ENCODE results near the gene KCNA1. TPM values are rescaled to one million over a fixed set of nuclear protein-coding genes. Genes with fewer than 3 reads are reported as not detected.
A peak's percentile ranks its signal among the peaks of the same experiment; 100 is the strongest.
"Not testable (repeated sequence)": the region's sequence is repeated elsewhere in the genome, so short reads cannot be mapped to it uniquely, and the experiment has no call there.

KCNA1 gene
- total RNA-seq, result under 1 TPM; 0.05 to 0.07 TPM

GRCh38 chr12:4909734-4910501, at the start of gene KCNA1:
KCNA1 (plus strand) TSS chr12:4909905; CDS start chr12:4911379, 1,474 bp downstream.
- peak; percentile 10 to 15 for DNase-seq
- H3K27ac Mint-ChIP-seq, result no peak within 1 kb of the TSS

GRCh38 chr12:4860741-4861140, 49.0 kb upstream of the KCNA1 start:
- peaks cover 42% of the 10 kb centered on the region for H3K27me3 Mint-ChIP-seq (ENCODE audit: low read depth)
- no peak overlapping the region for H3K4me3 Mint-ChIP-seq
- no peaks in the 10 kb centered on the region for H3K9me3 Mint-ChIP-seq
- no peak overlapping the region for H3K27ac Mint-ChIP-seq
- peaks cover 0 to 2% of the 10 kb centered on the region in 2 donors for H3K36me3 Mint-ChIP-seq (ENCODE audit: insufficient read depth in 2 of 2)
- DNase-seq (no peak), ATAC-seq (replicated peaks in 1 of 2) (no peak)
- H3K4me1 Mint-ChIP-seq (ENCODE audit: low read depth), result peaks cover 15% of the 10 kb centered on the region

More at GRCh38 chr12:4909734-4910501, at the start of gene KCNA1:
- Mint-ChIP-seq H3K4me1 (ENCODE audit: low read depth) (peaks cover 16% of the 10 kb centered on the region), H3K4me3 (peak within 1 kb of the TSS; percentile 86 to 92), H3K9me3 (no peaks in the 10 kb centered on the region), H3K36me3 (ENCODE audit: insufficient read depth in 2 of 2) (peaks cover 3 to 6% of the 10 kb centered on the region in 2 donors), H3K27me3 (ENCODE audit: low read depth) (peaks cover 34% of the 10 kb centered on the region)
- ATAC-seq (replicated peaks in 1 of 2), result peak; percentile 28 to 39

- H3K36me3 Mint-ChIP-seq (ENCODE audit: insufficient read depth in 2 of 2), result peaks cover 0 to 2% of the 10 kb centered on the region in 2 donors
- ATAC-seq (replicated peaks in 1 of 2) (no peak), DNase-seq (no peak)
- H3K4me1 Mint-ChIP-seq (ENCODE audit: low read depth), result peaks cover 5% of the 10 kb centered on the region
- no peaks in the 10 kb centered on the region for H3K9me3 Mint-ChIP-seq
- H3K27ac Mint-ChIP-seq, result no peak overlapping the region
- no peak overlapping the region for H3K4me3 Mint-ChIP-seq
- H3K27me3 Mint-ChIP-seq (ENCODE audit: low read depth), result peaks cover 52% of the 10 kb centered on the region
These were observed 46.9 kb upstream of the KCNA1 start for GRCh38 chr12:4862809-4863208.

GRCh38 chr12:4864575-4864974, 45.1 kb upstream of the KCNA1 start:
- peaks cover 0 to 2% of the 10 kb centered on the region in 2 donors for H3K36me3 Mint-ChIP-seq (ENCODE audit: insufficient read depth in 2 of 2)
- ATAC-seq (replicated peaks in 1 of 2) (no peak), DNase-seq (no peak)
- H3K27ac Mint-ChIP-seq, result no peak overlapping the region
- H3K27me3 Mint-ChIP-seq (ENCODE audit: low read depth), result peaks cover 43% of the 10 kb centered on the region
- no peaks in the 10 kb centered on the region for H3K4me1 Mint-ChIP-seq (ENCODE audit: low read depth)
- no peaks in the 10 kb centered on the region for H3K9me3 Mint-ChIP-seq
- no peak overlapping the region for H3K4me3 Mint-ChIP-seq

- DNase-seq (no peak), ATAC-seq (replicated peaks in 1 of 2) (no peak)
- H3K4me3 Mint-ChIP-seq, result no peak overlapping the region
- H3K4me1 Mint-ChIP-seq (ENCODE audit: low read depth), result no peaks in the 10 kb centered on the region
- H3K36me3 Mint-ChIP-seq (ENCODE audit: insufficient read depth in 2 of 2), result peaks cover 0 to 2% of the 10 kb centered on the region in 2 donors
- no peak overlapping the region for H3K27ac Mint-ChIP-seq
- peaks cover 47% of the 10 kb centered on the region for H3K27me3 Mint-ChIP-seq (ENCODE audit: low read depth)
- H3K9me3 Mint-ChIP-seq, result no peaks in the 10 kb centered on the region
These were observed 44.5 kb upstream of the KCNA1 start for GRCh38 chr12:4865246-4865645.

- Mint-ChIP-seq H3K9me3 (no peaks in the 10 kb centered on the region), H3K27ac (no peak overlapping the region), H3K4me3 (no peak overlapping the region), H3K36me3 (ENCODE audit: insufficient read depth in 2 of 2) (peaks cover 0 to 2% of the 10 kb centered on the region in 2 donors), H3K27me3 (ENCODE audit: low read depth) (peaks cover 47% of the 10 kb centered on the region), H3K4me1 (ENCODE audit: low read depth) (no peaks in the 10 kb centered on the region)
- ATAC-seq (replicated peaks in 1 of 2) (no peak), DNase-seq (no peak)
These were observed 43.4 kb upstream of the KCNA1 start for GRCh38 chr12:4866299-4866698.

GRCh38 chr12:4867384-4867783, 42.3 kb upstream of the KCNA1 start:
- H3K36me3 Mint-ChIP-seq (ENCODE audit: insufficient read depth in 2 of 2), result peaks cover 0 to 2% of the 10 kb centered on the region in 2 donors
- H3K27me3 Mint-ChIP-seq (ENCODE audit: low read depth), result peaks cover 47% of the 10 kb centered on the region
- no peak overlapping the region for H3K4me3 Mint-ChIP-seq
- ATAC-seq (replicated peaks in 1 of 2) (no peak), DNase-seq (no peak)
- H3K4me1 Mint-ChIP-seq (ENCODE audit: low read depth), result no peaks in the 10 kb centered on the region
- H3K9me3 Mint-ChIP-seq, result no peaks in the 10 kb centered on the region
- no peak overlapping the region for H3K27ac Mint-ChIP-seq

- DNase-seq, result no peak
These were observed 39.3 kb upstream of the KCNA1 start for GRCh38 chr12:4870423-4870822.

GRCh38 chr12:4871514-4871913, 38.2 kb upstream of the KCNA1 start:
- H3K27ac Mint-ChIP-seq, result no peak overlapping the region
- no peaks in the 10 kb centered on the region for H3K4me1 Mint-ChIP-seq (ENCODE audit: low read depth)
- H3K4me3 Mint-ChIP-seq, result no peak overlapping the region
- ATAC-seq (replicated peaks in 1 of 2), result no peak
- H3K27me3 Mint-ChIP-seq (ENCODE audit: low read depth), result peaks cover 23% of the 10 kb centered on the region
- H3K36me3 Mint-ChIP-seq (ENCODE audit: insufficient read depth in 2 of 2), result no peaks in the 10 kb centered on the region
- no peaks in the 10 kb centered on the region for H3K9me3 Mint-ChIP-seq
- DNase-seq, result no peak

More at GRCh38 chr12:4870423-4870822, 39.3 kb upstream of the KCNA1 start:
- ATAC-seq (replicated peaks in 1 of 2), result no peak
- Mint-ChIP-seq H3K4me1 (ENCODE audit: low read depth) (no peaks in the 10 kb centered on the region), H3K36me3 (ENCODE audit: insufficient read depth in 2 of 2) (no peaks in the 10 kb centered on the region), H3K27ac (no peak overlapping the region), H3K27me3 (ENCODE audit: low read depth) (peaks cover 25% of the 10 kb centered on the region), H3K9me3 (no peaks in the 10 kb centered on the region), H3K4me3 (no peak overlapping the region)

- H3K36me3 Mint-ChIP-seq (ENCODE audit: insufficient read depth in 2 of 2), result peaks cover 0 to 3% of the 10 kb centered on the region in 2 donors
- H3K4me3 Mint-ChIP-seq, result no peak overlapping the region
- no peak overlapping the region for H3K27ac Mint-ChIP-seq
- no peaks in the 10 kb centered on the region for H3K4me1 Mint-ChIP-seq (ENCODE audit: low read depth)
- DNase-seq (no peak), ATAC-seq (replicated peaks in 1 of 2) (no peak)
- H3K9me3 Mint-ChIP-seq, result peaks cover 0 to 3% of the 10 kb centered on the region in 2 donors
- H3K27me3 Mint-ChIP-seq (ENCODE audit: low read depth), result peaks cover 12% of the 10 kb centered on the region
These were observed 35.8 kb upstream of the KCNA1 start for GRCh38 chr12:4873947-4874346.

- Mint-ChIP-seq H3K27ac (no peak overlapping the region), H3K36me3 (ENCODE audit: insufficient read depth in 2 of 2) (peaks cover 0 to 3% of the 10 kb centered on the region in 2 donors), H3K4me1 (ENCODE audit: low read depth) (no peaks in the 10 kb centered on the region), H3K4me3 (no peak overlapping the region), H3K27me3 (ENCODE audit: low read depth) (peaks cover 12% of the 10 kb centered on the region), H3K9me3 (peaks cover 0 to 3% of the 10 kb centered on the region in 2 donors)
- DNase-seq, result no peak
- no peak for ATAC-seq (replicated peaks in 1 of 2)
These were observed 35.0 kb upstream of the KCNA1 start for GRCh38 chr12:4874671-4875070.

GRCh38 chr12:4879481-4879880, 30.2 kb upstream of the KCNA1 start:
- H3K4me3 Mint-ChIP-seq; H3K27ac Mint-ChIP-seq; DNase-seq; H3K4me1 Mint-ChIP-seq (ENCODE audit: low read depth); ATAC-seq (replicated peaks in 1 of 2); H3K27me3 Mint-ChIP-seq (ENCODE audit: low read depth); H3K36me3 Mint-ChIP-seq (ENCODE audit: insufficient read depth in 2 of 2): not testable (repeated sequence)
- H3K9me3 Mint-ChIP-seq, result peaks cover 4 to 11% of the 10 kb centered on the region in 2 donors

- no peaks in the 10 kb centered on the region for H3K4me1 Mint-ChIP-seq (ENCODE audit: low read depth)
- ATAC-seq (replicated peaks in 1 of 2) (no peak), DNase-seq (no peak)
- H3K27me3 Mint-ChIP-seq (ENCODE audit: low read depth), result peaks cover 13% of the 10 kb centered on the region
- peaks cover 6 to 7% of the 10 kb centered on the region in 2 donors for H3K36me3 Mint-ChIP-seq (ENCODE audit: insufficient read depth in 2 of 2)
- no peak overlapping the region for H3K27ac Mint-ChIP-seq
- no peak overlapping the region for H3K4me3 Mint-ChIP-seq
- peaks cover 4 to 11% of the 10 kb centered on the region in 2 donors for H3K9me3 Mint-ChIP-seq
These were observed 28.2 kb upstream of the KCNA1 start for GRCh38 chr12:4881266-4882064.
